ENCODE data around the gene ANKRD18B. TPM values are rescaled to one million over a fixed set of nuclear protein-coding genes. Genes with fewer than 3 reads are reported as not detected.
"Not testable (repeated sequence)": the region's sequence is repeated elsewhere in the genome, so short reads cannot be mapped to it uniquely, and the experiment has no call there.

ANKRD18B gene
- total RNA-seq, 1 donor from 2014 or later, result 5.0 TPM

DNA sequence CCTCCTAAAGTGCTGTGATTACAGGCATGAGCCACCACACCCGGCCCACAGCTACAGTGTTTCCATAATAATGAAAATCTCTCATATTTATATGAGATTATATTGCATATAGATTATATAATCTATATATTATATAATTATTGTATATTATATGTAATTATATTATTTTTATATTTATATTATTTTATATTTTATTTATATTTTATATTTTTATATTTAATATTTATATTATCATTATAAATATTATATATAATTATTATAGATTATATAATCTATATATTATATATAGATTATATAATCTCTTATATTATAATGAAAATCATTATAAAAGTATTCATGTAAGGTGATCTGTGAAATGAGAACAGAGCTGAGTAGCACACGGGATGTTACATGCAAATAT lies 11.5 kb downstream of the ANKRD18B start:
- Mint-ChIP-seq H3K4me3 (ENCODE audit: unreplicated experiment) (no peak overlapping the region), H3K27ac (ENCODE audit: unreplicated experiment) (no peak overlapping the region), H3K9me3 (ENCODE audit: unreplicated experiment) (no peaks in the 10 kb centered on the region), H3K36me3 (ENCODE audit: unreplicated experiment) (no peaks in the 10 kb centered on the region), H3K27me3 (ENCODE audit: unreplicated experiment) (no peaks in the 10 kb centered on the region), H3K4me1 (ENCODE audit: low read depth, unreplicated experiment) (no peaks in the 10 kb centered on the region)
- DNase-seq, result no peak
- TF ChIP-seq, protein P1, sequence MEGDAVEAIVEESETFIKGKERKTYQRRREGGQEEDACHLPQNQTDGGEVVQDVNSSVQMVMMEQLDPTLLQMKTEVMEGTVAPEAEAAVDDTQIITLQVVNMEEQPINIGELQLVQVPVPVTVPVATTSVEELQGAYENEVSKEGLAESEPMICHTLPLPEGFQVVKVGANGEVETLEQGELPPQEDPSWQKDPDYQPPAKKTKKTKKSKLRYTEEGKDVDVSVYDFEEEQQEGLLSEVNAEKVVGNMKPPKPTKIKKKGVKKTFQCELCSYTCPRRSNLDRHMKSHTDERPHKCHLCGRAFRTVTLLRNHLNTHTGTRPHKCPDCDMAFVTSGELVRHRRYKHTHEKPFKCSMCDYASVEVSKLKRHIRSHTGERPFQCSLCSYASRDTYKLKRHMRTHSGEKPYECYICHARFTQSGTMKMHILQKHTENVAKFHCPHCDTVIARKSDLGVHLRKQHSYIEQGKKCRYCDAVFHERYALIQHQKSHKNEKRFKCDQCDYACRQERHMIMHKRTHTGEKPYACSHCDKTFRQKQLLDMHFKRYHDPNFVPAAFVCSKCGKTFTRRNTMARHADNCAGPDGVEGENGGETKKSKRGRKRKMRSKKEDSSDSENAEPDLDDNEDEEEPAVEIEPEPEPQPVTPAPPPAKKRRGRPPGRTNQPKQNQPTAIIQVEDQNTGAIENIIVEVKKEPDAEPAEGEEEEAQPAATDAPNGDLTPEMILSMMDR (IDR thresholded peaks at IDR 0.05; ENCODE audit: partially characterized antibody, unreplicated experiment), result no peak

DNA sequence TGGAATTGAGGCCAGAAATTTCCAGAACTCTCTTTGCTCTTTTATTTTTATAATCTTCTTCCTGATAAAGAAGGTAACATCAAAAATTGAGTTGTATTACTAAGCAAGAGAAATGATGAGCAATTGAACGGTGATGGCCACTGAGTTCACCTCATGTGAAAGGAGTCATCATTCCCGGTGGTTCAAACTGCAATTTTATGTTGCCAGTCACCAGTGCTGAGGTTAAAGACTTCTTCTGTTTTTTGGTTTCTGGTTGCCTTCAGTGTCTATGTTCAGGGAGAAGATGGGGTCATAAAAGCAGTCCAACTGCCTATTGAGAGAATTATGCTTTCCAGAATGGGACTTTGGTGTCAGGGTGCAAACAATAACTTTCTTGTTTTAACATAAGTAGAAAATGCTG lies 19.4 kb downstream of the ANKRD18B start:
- not testable (repeated sequence) for H3K4me1 Mint-ChIP-seq (ENCODE audit: low read depth, unreplicated experiment); H3K36me3 Mint-ChIP-seq (ENCODE audit: unreplicated experiment); H3K27ac Mint-ChIP-seq (ENCODE audit: unreplicated experiment); H3K9me3 Mint-ChIP-seq (ENCODE audit: unreplicated experiment); H3K27me3 Mint-ChIP-seq (ENCODE audit: unreplicated experiment); H3K4me3 Mint-ChIP-seq (ENCODE audit: unreplicated experiment); DNase-seq

DNA sequence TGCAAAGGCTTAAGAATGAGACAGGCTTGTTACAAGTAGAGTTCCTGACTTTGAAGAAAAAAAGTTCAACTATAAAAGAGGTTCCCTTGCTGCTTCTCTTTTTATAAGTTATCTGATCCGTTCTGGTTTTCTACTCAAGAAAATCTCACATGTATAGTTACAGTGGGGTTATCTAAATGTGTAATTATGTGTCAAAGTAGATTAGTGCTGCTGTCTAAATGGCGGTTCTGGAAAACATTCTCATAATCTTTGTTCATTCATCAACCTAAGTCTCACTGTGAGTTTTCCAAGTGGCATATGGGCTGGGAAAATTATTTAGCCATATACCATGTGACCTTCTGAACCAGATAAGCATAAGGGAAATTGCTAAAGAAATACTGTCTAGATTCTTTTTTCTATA lies 21.7 kb downstream of the ANKRD18B start:
- not testable (repeated sequence) for H3K36me3 Mint-ChIP-seq (ENCODE audit: unreplicated experiment); DNase-seq; H3K9me3 Mint-ChIP-seq (ENCODE audit: unreplicated experiment)

DNA sequence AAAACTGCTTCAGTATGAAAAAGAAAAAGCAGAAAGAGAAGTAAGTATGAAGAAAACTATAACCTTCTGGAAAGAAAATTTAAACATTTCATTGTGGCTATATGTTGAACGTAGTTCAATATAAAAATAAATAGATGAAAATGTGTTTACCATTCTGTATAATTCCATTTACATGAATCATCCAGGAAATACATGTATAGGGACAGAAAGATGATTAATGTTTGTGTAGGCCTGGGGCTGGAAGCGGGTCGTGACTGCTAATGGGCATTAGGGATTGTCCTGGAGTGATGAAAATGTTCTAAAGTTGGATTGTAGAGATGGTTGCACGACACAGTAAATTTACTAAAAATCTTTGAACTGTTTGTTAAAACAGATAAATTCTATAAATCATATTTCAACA lies 24.8 kb downstream of the ANKRD18B start:
- not testable (repeated sequence) for H3K9me3 Mint-ChIP-seq (ENCODE audit: unreplicated experiment); H3K27ac Mint-ChIP-seq (ENCODE audit: unreplicated experiment); DNase-seq; H3K4me3 Mint-ChIP-seq (ENCODE audit: unreplicated experiment); H3K4me1 Mint-ChIP-seq (ENCODE audit: low read depth, unreplicated experiment); H3K27me3 Mint-ChIP-seq (ENCODE audit: unreplicated experiment); H3K36me3 Mint-ChIP-seq (ENCODE audit: unreplicated experiment)

More for the DNA sequence above, 21.7 kb downstream of the ANKRD18B start:
- not testable (repeated sequence) for H3K4me1 Mint-ChIP-seq (ENCODE audit: low read depth, unreplicated experiment); H3K27ac Mint-ChIP-seq (ENCODE audit: unreplicated experiment); H3K27me3 Mint-ChIP-seq (ENCODE audit: unreplicated experiment); H3K4me3 Mint-ChIP-seq (ENCODE audit: unreplicated experiment)

- not testable (repeated sequence) for H3K9me3 Mint-ChIP-seq (ENCODE audit: unreplicated experiment); H3K27me3 Mint-ChIP-seq (ENCODE audit: unreplicated experiment); DNase-seq; H3K27ac Mint-ChIP-seq (ENCODE audit: unreplicated experiment); H3K36me3 Mint-ChIP-seq (ENCODE audit: unreplicated experiment); H3K4me3 Mint-ChIP-seq (ENCODE audit: unreplicated experiment); H3K4me1 Mint-ChIP-seq (ENCODE audit: low read depth, unreplicated experiment)
Observed at GRCh38 chr9:33549418-33549817, 25.4 kb downstream of the ANKRD18B start.

- H3K27me3 Mint-ChIP-seq (ENCODE audit: unreplicated experiment); DNase-seq; H3K9me3 Mint-ChIP-seq (ENCODE audit: unreplicated experiment); H3K4me1 Mint-ChIP-seq (ENCODE audit: low read depth, unreplicated experiment); H3K27ac Mint-ChIP-seq (ENCODE audit: unreplicated experiment); H3K36me3 Mint-ChIP-seq (ENCODE audit: unreplicated experiment); H3K4me3 Mint-ChIP-seq (ENCODE audit: unreplicated experiment): not testable (repeated sequence)
Observed at GRCh38 chr9:33551183-33551582, 27.1 kb downstream of the ANKRD18B start.

GRCh38 chr9:33552315-33552725 lies 28.3 kb downstream of the ANKRD18B start:
- not testable (repeated sequence) for H3K9me3 Mint-ChIP-seq (ENCODE audit: unreplicated experiment); DNase-seq; H3K4me1 Mint-ChIP-seq (ENCODE audit: low read depth, unreplicated experiment); H3K27ac Mint-ChIP-seq (ENCODE audit: unreplicated experiment); H3K27me3 Mint-ChIP-seq (ENCODE audit: unreplicated experiment); H3K36me3 Mint-ChIP-seq (ENCODE audit: unreplicated experiment); H3K4me3 Mint-ChIP-seq (ENCODE audit: unreplicated experiment)

DNA sequence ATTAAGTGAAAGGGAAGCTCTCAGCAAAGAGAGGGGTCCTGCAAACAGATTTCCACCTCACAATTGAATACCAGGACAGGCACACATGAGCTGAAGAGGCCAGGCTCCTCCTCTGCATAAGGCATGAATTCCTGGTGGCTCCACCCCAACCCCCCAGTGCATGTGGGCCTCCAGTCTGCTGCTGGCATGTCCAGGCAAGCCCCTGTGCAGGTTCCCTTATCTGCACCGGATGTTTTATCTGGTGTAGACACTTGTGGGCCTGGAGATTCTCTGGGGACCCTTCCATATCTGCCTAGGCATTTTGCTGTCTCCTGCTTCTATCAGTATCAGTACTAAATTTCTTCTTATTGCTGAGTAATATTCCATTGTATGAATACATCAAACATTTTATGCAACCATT lies 36.2 kb downstream of the ANKRD18B start:
- peak; percentile 31 for DNase-seq
- H3K4me3 Mint-ChIP-seq (ENCODE audit: unreplicated experiment); H3K36me3 Mint-ChIP-seq (ENCODE audit: unreplicated experiment); H3K4me1 Mint-ChIP-seq (ENCODE audit: low read depth, unreplicated experiment); H3K9me3 Mint-ChIP-seq (ENCODE audit: unreplicated experiment); H3K27me3 Mint-ChIP-seq (ENCODE audit: unreplicated experiment); H3K27ac Mint-ChIP-seq (ENCODE audit: unreplicated experiment): not testable (repeated sequence)

- H3K27me3 Mint-ChIP-seq (ENCODE audit: unreplicated experiment); H3K9me3 Mint-ChIP-seq (ENCODE audit: unreplicated experiment); H3K36me3 Mint-ChIP-seq (ENCODE audit: unreplicated experiment); H3K4me3 Mint-ChIP-seq (ENCODE audit: unreplicated experiment); H3K4me1 Mint-ChIP-seq (ENCODE audit: low read depth, unreplicated experiment); H3K27ac Mint-ChIP-seq (ENCODE audit: unreplicated experiment); DNase-seq: not testable (repeated sequence)
Observed at GRCh38 chr9:33562196-33562595, 38.1 kb downstream of the ANKRD18B start.

GRCh38 chr9:33567776-33568175 lies 43.7 kb downstream of the ANKRD18B start:
- H3K4me1 Mint-ChIP-seq (ENCODE audit: low read depth, unreplicated experiment); H3K27ac Mint-ChIP-seq (ENCODE audit: unreplicated experiment); H3K4me3 Mint-ChIP-seq (ENCODE audit: unreplicated experiment); H3K9me3 Mint-ChIP-seq (ENCODE audit: unreplicated experiment); H3K27me3 Mint-ChIP-seq (ENCODE audit: unreplicated experiment); H3K36me3 Mint-ChIP-seq (ENCODE audit: unreplicated experiment); DNase-seq: not testable (repeated sequence)

DNA sequence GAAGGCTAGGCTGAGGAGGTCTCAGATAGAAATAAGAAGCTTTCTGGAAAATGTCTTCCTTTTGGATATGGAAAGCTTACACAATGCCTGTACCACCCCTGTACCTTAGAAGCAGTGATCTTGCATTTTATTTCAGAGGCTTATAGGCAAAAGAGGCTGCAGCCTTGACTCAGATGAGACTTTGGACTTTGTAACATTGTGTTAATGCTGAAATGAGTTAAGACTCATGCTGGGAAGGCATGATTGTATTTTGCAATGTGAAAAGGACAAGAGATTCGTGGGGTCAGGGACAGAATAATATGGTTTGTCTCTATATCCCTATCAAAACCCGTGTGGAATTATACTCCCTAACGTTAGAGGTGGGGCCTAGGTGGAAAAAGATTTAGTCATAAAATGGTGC lies 53.7 kb downstream of the ANKRD18B start:
- not testable (repeated sequence) for H3K36me3 Mint-ChIP-seq (ENCODE audit: unreplicated experiment); H3K9me3 Mint-ChIP-seq (ENCODE audit: unreplicated experiment); H3K27me3 Mint-ChIP-seq (ENCODE audit: unreplicated experiment); H3K4me3 Mint-ChIP-seq (ENCODE audit: unreplicated experiment); H3K4me1 Mint-ChIP-seq (ENCODE audit: low read depth, unreplicated experiment); DNase-seq; H3K27ac Mint-ChIP-seq (ENCODE audit: unreplicated experiment)

GRCh38 chr9:33579996-33580395 lies 55.9 kb downstream of the ANKRD18B start:
- not testable (repeated sequence) for H3K9me3 Mint-ChIP-seq (ENCODE audit: unreplicated experiment); H3K36me3 Mint-ChIP-seq (ENCODE audit: unreplicated experiment); H3K4me1 Mint-ChIP-seq (ENCODE audit: low read depth, unreplicated experiment); H3K27me3 Mint-ChIP-seq (ENCODE audit: unreplicated experiment); H3K4me3 Mint-ChIP-seq (ENCODE audit: unreplicated experiment); DNase-seq; H3K27ac Mint-ChIP-seq (ENCODE audit: unreplicated experiment)

All from glutamatergic neuron (in vitro differentiated cells).